Raji (cell line): ENCODE results near the gene BAZ1A.

Experiments used
- POLR2A ChIP-seq: IDR thresholded peaks from 2 replicates; pipeline ENCODE4 v1.6.1; 2011; ENCODE audit warnings: low read depth, low read length, control low read depth; ENCODE audit not compliant: insufficient read depth

The BAZ1A gene

DNA sequence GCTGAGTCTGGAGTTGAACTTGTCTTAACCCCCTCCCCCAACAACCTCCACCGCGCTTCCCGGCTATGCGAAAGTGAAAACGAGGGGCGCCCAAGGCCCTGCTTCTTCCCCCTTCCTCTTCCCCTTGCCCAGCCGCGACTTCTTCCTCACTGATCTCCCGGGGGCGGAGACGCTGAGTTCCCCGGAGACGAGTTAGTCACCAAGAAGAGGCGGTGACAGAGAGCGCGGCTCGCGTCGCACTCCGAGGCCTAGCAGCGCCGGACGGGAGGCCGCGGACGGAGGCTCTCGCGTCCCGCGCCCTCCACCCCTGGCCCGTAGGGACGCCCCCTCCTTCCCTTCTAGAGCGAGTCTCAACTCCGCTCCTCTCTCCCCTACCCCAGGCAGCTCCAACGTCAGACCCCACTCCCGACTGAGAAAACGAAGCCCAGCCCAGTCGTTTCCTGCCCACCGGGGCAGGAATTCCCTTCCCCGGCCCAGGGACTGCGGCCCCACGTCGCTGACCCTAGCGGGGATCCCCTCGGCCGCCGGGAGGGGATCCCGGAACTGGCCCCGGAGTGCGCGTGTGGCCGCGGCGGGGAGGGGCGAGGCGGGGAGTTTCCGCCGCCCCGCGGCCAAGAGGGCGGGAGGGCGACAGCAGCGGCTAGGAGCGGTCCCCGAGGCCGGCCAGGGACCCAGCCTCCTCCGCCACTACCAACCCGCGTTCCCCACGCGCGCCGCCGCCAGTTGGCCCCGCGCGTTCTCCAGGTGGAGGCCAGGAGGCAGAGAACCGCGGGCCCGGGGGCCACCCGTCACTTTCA is 1.4 kb downstream of the BAZ1A start:
- peak; percentile 72 for TF ChIP-seq POLR2A

DNA sequence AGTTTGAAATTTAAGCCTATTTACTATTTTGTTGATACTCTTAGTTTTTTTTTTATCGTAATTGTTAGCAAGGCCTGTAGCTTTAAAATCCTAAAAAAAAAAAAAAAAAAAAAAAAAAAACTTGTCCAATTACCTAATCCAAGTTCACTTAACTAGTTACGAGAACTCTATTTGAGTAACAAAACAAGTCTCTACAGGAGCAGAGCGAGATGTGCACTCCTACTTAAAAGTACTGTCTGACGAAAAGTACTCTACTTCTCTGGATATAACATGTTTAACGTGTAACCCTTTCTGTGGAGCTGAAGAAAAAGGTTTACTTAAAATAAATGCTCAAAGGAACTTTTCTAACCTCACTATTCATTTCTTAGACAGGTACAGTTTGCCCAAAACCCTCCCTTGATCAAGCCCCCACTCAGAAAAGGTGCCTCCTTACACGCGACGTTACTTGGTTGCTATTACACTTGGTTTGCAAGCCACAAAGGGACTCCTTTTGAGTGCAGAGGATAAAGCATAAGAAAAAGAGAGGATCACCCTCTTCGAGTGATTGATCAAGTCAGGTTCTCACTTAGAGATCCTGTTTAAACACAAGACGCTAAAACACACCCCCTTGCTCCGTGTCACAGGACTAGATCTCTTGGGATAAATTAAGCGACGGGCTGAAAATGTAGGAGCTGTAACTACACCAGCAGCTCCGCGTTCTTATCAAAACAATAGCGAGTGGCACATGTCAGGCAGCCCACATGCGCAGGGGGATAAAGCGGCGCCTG is 2.2 kb downstream of the BAZ1A start:
- no peak for TF ChIP-seq POLR2A

DNA sequence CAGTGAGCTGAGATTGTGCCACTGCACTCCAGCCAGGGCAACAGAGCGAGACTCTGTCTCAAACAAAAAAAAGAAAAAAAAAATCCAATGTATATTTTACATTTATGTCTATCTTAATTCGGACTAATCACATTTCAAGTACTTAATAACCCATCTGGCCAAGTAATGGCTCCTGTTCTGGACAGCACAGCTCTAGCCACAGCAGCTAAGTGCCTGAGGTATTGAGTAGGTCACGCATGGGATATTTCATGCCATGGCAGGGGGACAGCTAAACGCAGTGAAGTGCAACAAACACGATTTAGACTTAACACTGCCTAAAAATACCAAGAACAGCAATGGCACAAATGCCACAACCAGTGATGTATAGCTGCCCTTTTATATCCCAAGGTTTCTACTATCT is 8.0 kb downstream of the BAZ1A start:
- TF ChIP-seq POLR2A, result no peak

GRCh38 chr14:34865889-34866574 is 9.1 kb downstream of the BAZ1A start:
- TF ChIP-seq POLR2A, result no peak

GRCh38 chr14:34863844-34864243 is 11.3 kb downstream of the BAZ1A start:
- TF ChIP-seq POLR2A, result no peak

DNA sequence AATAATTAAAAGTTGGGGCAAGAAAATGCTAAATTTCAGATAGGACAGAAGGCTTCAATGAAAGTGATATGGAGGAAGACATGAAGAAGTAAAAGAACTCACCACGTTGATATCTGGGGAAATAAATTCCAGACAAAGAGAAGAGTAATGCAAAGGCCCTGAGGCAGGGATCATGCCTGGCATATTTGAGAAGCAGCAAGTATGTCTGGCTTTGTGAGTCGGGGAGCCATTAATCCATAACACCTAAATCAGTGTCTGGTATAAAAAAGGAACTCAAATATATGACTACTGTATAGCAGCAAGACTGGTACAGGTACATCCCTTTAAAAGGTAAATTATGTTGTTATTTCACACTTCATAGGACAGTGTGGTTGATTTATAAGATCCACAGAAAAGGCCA is 16.4 kb downstream of the BAZ1A start:
- TF ChIP-seq POLR2A, result no peak

- no peak for TF ChIP-seq POLR2A
Measured at GRCh38 chr14:34857689-34858449, 17.3 kb downstream of the BAZ1A start.

- no peak for TF ChIP-seq POLR2A
Measured at GRCh38 chr14:34853041-34853440, 22.1 kb downstream of the BAZ1A start.

DNA sequence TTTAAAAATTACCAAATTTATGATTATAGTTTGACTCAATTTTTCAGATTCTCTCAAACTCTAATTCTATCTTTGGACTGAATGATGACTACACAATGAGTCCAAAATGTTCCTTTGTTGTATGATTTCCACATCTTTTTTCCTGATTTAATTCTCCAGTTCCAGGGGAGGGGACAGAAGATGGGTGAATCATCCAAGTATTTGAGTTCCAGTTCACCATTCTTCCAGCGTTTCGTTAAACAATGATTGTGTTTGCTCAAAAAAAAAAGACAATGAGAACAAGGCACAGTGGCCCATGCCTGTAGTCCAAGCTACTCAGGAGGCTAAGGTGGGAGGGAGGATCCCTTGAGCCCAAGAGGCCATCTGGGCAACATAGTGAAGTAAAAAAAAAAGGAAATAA is 23.8 kb downstream of the BAZ1A start:
- no peak for TF ChIP-seq POLR2A

DNA sequence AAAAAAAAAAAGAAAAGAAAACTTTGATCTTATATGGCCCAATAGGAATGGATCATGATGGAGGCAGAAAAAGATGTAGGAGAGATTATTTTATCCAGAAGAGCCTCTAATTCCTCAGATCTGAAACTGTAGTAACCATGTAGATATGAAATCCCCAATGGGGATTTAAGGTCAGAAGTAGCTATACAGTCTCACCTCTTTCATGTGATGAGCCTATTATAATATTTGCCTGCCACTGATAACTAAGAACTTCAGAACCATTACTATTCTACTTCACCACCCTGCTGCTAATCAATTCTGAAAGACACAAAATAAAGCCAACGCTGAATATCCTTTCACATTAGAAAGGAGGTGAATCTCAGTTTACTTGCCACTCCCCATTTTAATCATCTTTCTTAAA is 29.3 kb downstream of the BAZ1A start:
- no peak for TF ChIP-seq POLR2A

DNA sequence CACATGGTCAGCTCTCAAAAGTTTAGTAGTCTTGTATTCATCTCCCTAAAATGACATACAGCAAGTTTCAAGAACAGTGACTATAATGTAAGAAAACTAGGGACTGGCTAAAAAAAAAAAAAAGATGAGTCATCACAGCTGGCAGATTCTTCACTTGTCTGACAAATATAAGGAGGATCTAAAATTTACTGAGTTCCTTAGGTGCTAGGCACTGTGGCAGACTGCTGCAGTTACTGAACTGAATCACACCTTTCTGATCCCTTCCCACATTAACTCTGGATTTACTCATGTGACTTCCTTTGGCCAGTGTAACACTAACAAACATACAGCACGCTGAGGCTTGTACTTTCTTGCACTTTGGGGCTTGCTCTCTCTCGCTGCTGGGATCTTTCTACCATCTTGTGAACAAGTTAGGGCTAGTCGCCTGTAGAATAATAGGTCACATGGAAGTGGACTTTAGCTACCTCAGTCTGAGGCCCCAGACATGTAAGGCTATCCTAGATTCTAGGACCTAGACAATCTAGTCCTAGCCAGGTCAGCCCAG is 32.1 kb downstream of the BAZ1A start:
- no peak for TF ChIP-seq POLR2A

DNA sequence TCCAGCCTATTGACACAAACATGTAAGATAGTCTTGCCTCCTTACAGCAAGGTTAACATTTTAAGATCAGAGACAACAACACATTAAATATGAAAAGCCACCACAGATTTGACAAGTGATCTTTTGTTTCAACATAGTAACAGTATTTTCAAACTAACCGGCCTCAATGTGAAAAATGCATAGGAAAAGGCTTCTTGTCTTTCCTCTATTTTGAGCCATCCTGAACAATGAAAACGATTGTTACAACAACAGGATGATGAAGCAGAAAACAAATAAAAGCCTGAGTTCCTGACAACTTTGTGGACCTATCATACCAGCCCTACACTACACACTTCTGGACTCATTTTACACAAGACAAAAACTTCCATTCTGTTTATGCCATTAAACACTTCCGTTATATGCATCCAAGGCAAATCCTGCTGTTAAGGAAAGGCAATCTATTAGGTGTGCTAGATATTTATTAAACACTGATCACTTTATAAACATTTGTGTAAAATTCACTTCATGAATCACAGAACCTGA is 37.3 kb downstream of the BAZ1A start:
- TF ChIP-seq POLR2A, result no peak

- TF ChIP-seq POLR2A, result no peak
Measured at GRCh38 chr14:34835312-34835711, 39.8 kb downstream of the BAZ1A start.

DNA sequence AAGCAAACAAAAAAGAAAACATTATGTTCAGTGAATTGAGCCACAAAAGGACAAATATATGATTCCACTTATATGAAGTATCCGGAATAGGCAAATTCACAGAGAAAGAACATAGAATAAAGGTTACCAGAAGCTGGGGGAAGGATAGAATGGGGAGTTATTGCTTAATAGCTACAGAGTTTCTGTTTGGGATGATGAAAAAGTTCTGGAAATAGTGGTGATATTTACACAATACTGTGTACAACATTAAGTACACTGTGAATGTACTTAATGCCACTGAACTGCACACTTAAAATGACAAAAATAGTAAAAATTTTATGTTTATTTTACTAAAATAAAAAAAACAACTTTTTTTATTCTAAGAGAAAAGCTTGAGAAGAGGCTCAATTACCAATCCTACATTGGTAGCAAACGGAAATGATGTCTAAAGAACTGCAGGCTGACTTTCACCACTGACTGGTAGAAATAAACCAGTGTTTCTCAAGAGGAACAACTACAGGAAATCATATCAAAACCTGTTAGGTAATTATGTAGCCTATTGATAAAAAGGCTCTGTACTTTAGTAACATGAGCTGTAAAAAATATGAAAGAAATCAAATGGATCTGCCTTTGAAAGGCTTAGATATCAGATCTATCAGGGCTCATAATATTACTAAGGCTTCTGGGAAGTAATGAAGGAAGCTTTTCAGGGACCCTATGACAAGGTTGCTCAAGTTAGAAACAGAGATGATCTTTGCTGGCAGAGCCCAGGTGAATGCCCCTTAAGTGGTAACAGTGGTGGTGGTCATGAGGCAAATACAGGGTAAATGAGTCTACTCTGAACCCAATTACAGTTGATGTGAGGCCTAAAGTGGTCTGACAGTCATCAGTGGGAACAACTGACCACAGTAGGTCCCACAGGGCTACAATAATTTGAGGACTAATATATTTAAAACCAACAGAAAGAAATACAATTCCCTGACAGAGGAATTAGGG is 41.3 kb downstream of the BAZ1A start:
- TF ChIP-seq POLR2A, result no peak

GRCh38 chr14:34826661-34827060 is 48.5 kb downstream of the BAZ1A start:
- no peak for TF ChIP-seq POLR2A
